ENCODE measurements around the gene TYMP. TPM values are rescaled to one million over a fixed set of nuclear protein-coding genes. Genes with fewer than 3 reads are reported as not detected.

Gene TYMP
- total RNA-seq, 1 experiment from 2014 or later, result 1.5 TPM

DNA sequence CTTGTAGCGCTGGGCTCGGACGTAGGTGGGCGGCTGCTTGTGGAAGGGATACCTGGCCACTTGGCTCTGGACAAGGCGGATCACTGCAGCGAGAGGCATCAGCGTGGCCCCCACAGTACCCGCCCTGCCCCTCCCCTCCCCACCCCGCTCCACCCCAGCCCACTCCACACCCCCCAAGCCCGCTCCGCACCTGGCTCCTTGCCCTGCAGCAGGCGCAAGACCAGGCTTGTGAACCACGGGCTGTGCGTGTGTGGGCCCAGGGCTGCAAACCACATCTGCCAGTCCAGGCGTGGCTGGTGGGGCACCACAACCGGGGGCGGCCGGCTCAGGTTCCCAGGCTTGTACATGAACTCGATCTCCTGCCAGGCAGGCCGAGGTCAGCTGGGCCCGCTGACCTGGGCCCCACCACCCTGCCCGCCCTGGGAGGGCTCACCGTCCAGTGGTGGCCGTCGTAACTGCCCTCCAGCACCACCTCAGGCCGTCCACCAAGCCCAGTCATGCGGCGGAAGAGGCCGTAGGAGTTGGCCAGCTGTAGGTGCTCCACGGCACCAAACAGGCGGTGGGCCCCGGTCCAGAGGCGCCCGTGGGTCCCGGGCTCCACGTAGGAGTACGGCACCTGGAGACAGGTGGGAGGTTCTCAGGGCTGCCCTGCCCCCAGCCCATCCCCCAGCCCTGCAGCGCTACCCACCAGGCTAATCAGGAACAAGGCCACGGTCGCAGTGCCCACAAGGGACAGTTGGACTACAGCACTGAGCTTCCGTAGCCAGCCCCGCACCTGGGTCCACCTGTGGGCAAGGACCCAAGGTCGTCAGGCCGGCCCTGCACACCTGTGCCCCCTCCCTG lies 25.2 kb downstream of the TYMP start:
- ChIA-PET POLR2A (no interaction called here), CTCF (interaction anchor here (1.0 kb wide), 1 partner anchor 54 kb away, joined by 4 read pairs; no protein-coding TSS in a partner anchor)
- no peaks in the 10 kb centered on the region for H3K36me3 Mint-ChIP-seq

GRCh38 chr22:50503475-50504145 lies 26.2 kb downstream of the TYMP start:
- H3K9me3 Mint-ChIP-seq, result no peaks in the 10 kb centered on the region
- H3K4me1 Mint-ChIP-seq, result peaks cover 2% of the 10 kb centered on the region
- TF ChIP-seq MLX (CRISPR knock-in tag; IDR thresholded peaks at IDR 0.05), result no peak
- ChIA-PET POLR2A (interaction anchor here (0.5 kb wide), 1 partner anchor 22 kb away, joined by 3 read pairs; no protein-coding TSS in a partner anchor), CTCF (interaction anchor here (0.6 to 1.2 kb wide), 11 partner anchors 13 to 236 kb away, joined by 3 to 9 read pairs (median 3); partner anchors contain the start of gene SCO2)
- DNase-seq (ENCODE audit: low spot score) (no peak), ATAC-seq (no peak)
- no peak overlapping the region for H3K4me3 Mint-ChIP-seq
- H3K36me3 Mint-ChIP-seq, result no peaks in the 10 kb centered on the region
- no peak overlapping the region for H3K27ac Mint-ChIP-seq
- H3K27me3 Mint-ChIP-seq (ENCODE audit: low read depth), result no peaks in the 10 kb centered on the region

More for the DNA sequence above, 25.2 kb downstream of the TYMP start:
- ATAC-seq (no peak), DNase-seq (ENCODE audit: low spot score) (no peak)
- Mint-ChIP-seq H3K27me3 (ENCODE audit: low read depth) (no peaks in the 10 kb centered on the region), H3K9me3 (no peaks in the 10 kb centered on the region), H3K27ac (no peak overlapping the region), H3K4me3 (no peak overlapping the region), H3K4me1 (peaks cover 10% of the 10 kb centered on the region)
- no peak for TF ChIP-seq FOXP4 (CRISPR knock-in tag; IDR thresholded peaks at IDR 0.05)
- TF ChIP-seq, protein P1, sequence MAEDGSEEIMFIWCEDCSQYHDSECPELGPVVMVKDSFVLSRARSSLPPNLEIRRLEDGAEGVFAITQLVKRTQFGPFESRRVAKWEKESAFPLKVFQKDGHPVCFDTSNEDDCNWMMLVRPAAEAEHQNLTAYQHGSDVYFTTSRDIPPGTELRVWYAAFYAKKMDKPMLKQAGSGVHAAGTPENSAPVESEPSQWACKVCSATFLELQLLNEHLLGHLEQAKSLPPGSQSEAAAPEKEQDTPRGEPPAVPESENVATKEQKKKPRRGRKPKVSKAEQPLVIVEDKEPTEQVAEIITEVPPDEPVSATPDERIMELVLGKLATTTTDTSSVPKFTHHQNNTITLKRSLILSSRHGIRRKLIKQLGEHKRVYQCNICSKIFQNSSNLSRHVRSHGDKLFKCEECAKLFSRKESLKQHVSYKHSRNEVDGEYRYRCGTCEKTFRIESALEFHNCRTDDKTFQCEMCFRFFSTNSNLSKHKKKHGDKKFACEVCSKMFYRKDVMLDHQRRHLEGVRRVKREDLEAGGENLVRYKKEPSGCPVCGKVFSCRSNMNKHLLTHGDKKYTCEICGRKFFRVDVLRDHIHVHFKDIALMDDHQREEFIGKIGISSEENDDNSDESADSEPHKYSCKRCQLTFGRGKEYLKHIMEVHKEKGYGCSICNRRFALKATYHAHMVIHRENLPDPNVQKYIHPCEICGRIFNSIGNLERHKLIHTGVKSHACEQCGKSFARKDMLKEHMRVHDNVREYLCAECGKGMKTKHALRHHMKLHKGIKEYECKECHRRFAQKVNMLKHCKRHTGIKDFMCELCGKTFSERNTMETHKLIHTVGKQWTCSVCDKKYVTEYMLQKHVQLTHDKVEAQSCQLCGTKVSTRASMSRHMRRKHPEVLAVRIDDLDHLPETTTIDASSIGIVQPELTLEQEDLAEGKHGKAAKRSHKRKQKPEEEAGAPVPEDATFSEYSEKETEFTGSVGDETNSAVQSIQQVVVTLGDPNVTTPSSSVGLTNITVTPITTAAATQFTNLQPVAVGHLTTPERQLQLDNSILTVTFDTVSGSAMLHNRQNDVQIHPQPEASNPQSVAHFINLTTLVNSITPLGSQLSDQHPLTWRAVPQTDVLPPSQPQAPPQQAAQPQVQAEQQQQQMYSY (CRISPR knock-in tag; IDR thresholded peaks at IDR 0.05), result no peak
- TF ChIP-seq NFATC4 (CRISPR knock-in tag; IDR thresholded peaks at IDR 0.05), result no peak
- TF ChIP-seq ZNF121 (CRISPR knock-in tag; IDR thresholded peaks at IDR 0.05), result no peak
- TF ChIP-seq GTF2I (CRISPR knock-in tag; conservative IDR thresholded peaks at IDR 0.05), result no peak
- TF ChIP-seq CBFB (CRISPR knock-in tag; IDR thresholded peaks at IDR 0.05; ENCODE audit: low read depth), result no peak
- TF ChIP-seq, protein P2, sequence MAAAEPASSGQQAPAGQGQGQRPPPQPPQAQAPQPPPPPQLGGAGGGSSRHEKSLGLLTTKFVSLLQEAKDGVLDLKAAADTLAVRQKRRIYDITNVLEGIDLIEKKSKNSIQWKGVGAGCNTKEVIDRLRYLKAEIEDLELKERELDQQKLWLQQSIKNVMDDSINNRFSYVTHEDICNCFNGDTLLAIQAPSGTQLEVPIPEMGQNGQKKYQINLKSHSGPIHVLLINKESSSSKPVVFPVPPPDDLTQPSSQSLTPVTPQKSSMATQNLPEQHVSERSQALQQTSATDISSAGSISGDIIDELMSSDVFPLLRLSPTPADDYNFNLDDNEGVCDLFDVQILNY (CRISPR knock-in tag; IDR thresholded peaks at IDR 0.05), result no peak
- no peak for TF ChIP-seq ZNF263 (CRISPR knock-in tag; IDR thresholded peaks at IDR 0.05; ENCODE audit: low read depth)
- no peak for TF ChIP-seq ZNF671 (CRISPR knock-in tag; IDR thresholded peaks at IDR 0.05)

DNA sequence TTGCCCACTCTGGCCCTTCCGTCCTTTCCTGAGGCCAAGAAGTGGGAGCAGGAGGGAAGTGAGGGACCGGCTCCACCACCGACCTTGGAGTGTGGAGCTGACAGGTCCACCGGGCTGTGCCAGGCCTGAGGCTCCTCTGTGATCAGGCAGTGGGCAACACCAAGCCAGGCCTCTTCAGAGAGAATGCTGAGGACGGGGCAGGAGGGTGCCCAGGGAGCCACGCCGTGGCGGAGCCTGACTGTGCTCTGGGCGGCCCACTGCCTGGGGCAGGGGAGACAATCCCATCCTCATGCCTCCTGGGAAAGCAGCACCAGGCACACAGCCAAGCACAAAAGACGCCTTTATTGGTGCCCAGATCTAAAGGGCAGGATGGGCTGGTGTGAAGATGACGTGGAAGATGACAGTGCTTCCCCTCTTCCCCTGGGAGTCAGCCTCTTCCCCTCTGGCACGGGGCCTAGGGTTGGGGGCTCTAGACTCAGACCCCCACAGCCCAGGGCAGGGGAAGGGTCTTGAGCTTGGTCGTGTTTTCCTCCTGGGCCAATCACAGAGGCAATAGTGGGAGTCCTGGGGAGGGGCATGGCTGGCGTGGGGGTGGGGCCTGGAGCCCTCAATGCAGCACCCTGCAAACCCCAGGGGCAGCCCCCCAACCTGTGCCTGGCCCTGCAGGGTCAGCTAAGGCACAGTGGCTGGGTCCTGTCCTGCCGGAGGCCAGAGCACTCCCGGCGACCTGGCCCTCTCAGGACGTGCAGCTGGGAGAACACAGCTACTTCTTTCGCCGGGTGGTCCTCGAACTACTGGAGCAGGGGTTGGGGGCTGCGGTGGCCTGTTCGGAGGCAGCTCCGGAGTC lies 27.0 kb downstream of the TYMP start:
- ATAC-seq, result no peak
- no peak overlapping the region for H3K27ac Mint-ChIP-seq
- DNase-seq (ENCODE audit: low spot score), result no peak
- no peaks in the 10 kb centered on the region for H3K27me3 Mint-ChIP-seq (ENCODE audit: low read depth)
- no peak overlapping the region for H3K4me3 Mint-ChIP-seq
- H3K36me3 Mint-ChIP-seq, result no peaks in the 10 kb centered on the region
- CTCF ChIA-PET, result interaction anchor here (0.6 to 1.2 kb wide), 8 partner anchors 12 to 236 kb away, joined by 3 to 9 read pairs (median 3); partner anchors contain the start of gene SCO2
- POLR2A ChIA-PET, result no interaction called here
- no peaks in the 10 kb centered on the region for H3K9me3 Mint-ChIP-seq
- H3K4me1 Mint-ChIP-seq, result peaks cover 6% of the 10 kb centered on the region
- TF ChIP-seq ZNF425 (CRISPR knock-in tag; conservative IDR thresholded peaks at IDR 0.05) (no peak), GABPB1 (CRISPR knock-in tag; IDR thresholded peaks at IDR 0.05) (no peak), FOXJ3 (CRISPR knock-in tag; IDR thresholded peaks at IDR 0.05; ENCODE audit: borderline replicate concordance) (no peak), MXD4 (CRISPR knock-in tag; IDR thresholded peaks at IDR 0.05; ENCODE audit: borderline replicate concordance) (no peak), TEAD4 (CRISPR knock-in tag; IDR thresholded peaks at IDR 0.05) (no peak), FOXK1 (CRISPR knock-in tag; IDR thresholded peaks at IDR 0.05) (no peak), ZNF232 (CRISPR knock-in tag; IDR thresholded peaks at IDR 0.05) (no peak)
- TF ChIP-seq, protein P2 (CRISPR knock-in tag; IDR thresholded peaks at IDR 0.05), result no peak

Data from WTC11 (cell line).